ENCODE measurements around the gene PLAAT3. TPM values are rescaled to one million over a fixed set of nuclear protein-coding genes. Genes with fewer than 3 reads are reported as not detected.
"Not testable (repeated sequence)": the region's sequence is repeated elsewhere in the genome, so short reads cannot be mapped to it uniquely, and the experiment has no call there.

The PLAAT3 gene
- total RNA-seq, 1 experiment from 2014 or later, result 0.69 TPM

- ChIA-PET CTCF (no interaction called here), POLR2A (ENCODE audit: low non-redundant PET) (no interaction called here)
- H3K36me3 ChIP-seq (ENCODE audit: insufficient read depth, low read length, poor library complexity, severe bottlenecking), result no peaks in the 10 kb centered on the region
- no peak overlapping the region for H3K27ac ChIP-seq (ENCODE audit: low read depth, low read length, poor library complexity, severe bottlenecking)
- peaks cover 6% of the 10 kb centered on the region for H3K9me3 ChIP-seq (ENCODE audit: low read depth, low read length, poor library complexity, severe bottlenecking)
- H3K27me3 ChIP-seq (replicated peaks; ENCODE audit: insufficient read depth, low read depth, low read length, poor library complexity), result peaks cover 9% of the 10 kb centered on the region
- intact Hi-C loops (cut with micrococcal nuclease; ENCODE audit: unreplicated experiment), result no loop called here
- no peak for DNase-seq (ENCODE audit: low spot score)
- no peak for TF ChIP-seq EZH2 (IDR thresholded peaks at IDR 0.05; ENCODE audit: borderline replicate concordance, low read depth, low read length, poor library complexity, severe bottlenecking)
- TF ChIP-seq CTCF (conservative IDR thresholded peaks at IDR 0.05; ENCODE audit: low read depth, low read length), result no peak
- no TSS peak for BruUV-seq (replicated peaks)
- H3K4me3 ChIP-seq (ENCODE audit: low read depth, low read length, poor library complexity, severe bottlenecking), result no peak overlapping the region
- H3K4me1 ChIP-seq (ENCODE audit: insufficient read depth, low read length, poor library complexity, severe bottlenecking), result no peaks in the 10 kb centered on the region
Observed at GRCh38 chr11:63586451-63587166, 27.6 kb downstream of the PLAAT3 start.

- TF ChIP-seq CTCF (conservative IDR thresholded peaks at IDR 0.05; ENCODE audit: low read depth, low read length), result no peak
- no peak for TF ChIP-seq EZH2 (IDR thresholded peaks at IDR 0.05; ENCODE audit: borderline replicate concordance, low read depth, low read length, poor library complexity, severe bottlenecking)
- Histone ChIP-seq H3K4me3 (ENCODE audit: low read depth, low read length, poor library complexity, severe bottlenecking) (no peak overlapping the region), H3K27ac (ENCODE audit: low read depth, low read length, poor library complexity, severe bottlenecking) (no peak overlapping the region), H3K36me3 (ENCODE audit: insufficient read depth, low read length, poor library complexity, severe bottlenecking) (no peaks in the 10 kb centered on the region), H3K9me3 (ENCODE audit: low read depth, low read length, poor library complexity, severe bottlenecking) (peaks cover 16% of the 10 kb centered on the region), H3K27me3 (replicated peaks; ENCODE audit: insufficient read depth, low read depth, low read length, poor library complexity) (peaks cover 9% of the 10 kb centered on the region), H3K4me1 (ENCODE audit: insufficient read depth, low read length, poor library complexity, severe bottlenecking) (no peaks in the 10 kb centered on the region)
- no peak for DNase-seq (ENCODE audit: low spot score)
- CTCF ChIA-PET, result no interaction called here
- no TSS peak for BruUV-seq (replicated peaks)
- POLR2A ChIA-PET (ENCODE audit: low non-redundant PET), result no interaction called here
- intact Hi-C loops (cut with micrococcal nuclease; ENCODE audit: unreplicated experiment), result no loop called here
Observed at GRCh38 chr11:63583357-63583677, 30.9 kb downstream of the PLAAT3 start.

GRCh38 chr11:63581224-63581623 is 33.0 kb downstream of the PLAAT3 start:
- CTCF ChIA-PET, result not testable (repeated sequence)

GRCh38 chr11:63578882-63579281 is 35.4 kb downstream of the PLAAT3 start:
- peaks cover 16% of the 10 kb centered on the region for H3K9me3 ChIP-seq (ENCODE audit: low read depth, low read length, poor library complexity, severe bottlenecking)
- H3K36me3 ChIP-seq (ENCODE audit: insufficient read depth, low read length, poor library complexity, severe bottlenecking); DNase-seq (ENCODE audit: low spot score); CTCF ChIA-PET; H3K4me1 ChIP-seq (ENCODE audit: insufficient read depth, low read length, poor library complexity, severe bottlenecking); H3K27ac ChIP-seq (ENCODE audit: low read depth, low read length, poor library complexity, severe bottlenecking); POLR2A ChIA-PET (ENCODE audit: low non-redundant PET); H3K4me3 ChIP-seq (ENCODE audit: low read depth, low read length, poor library complexity, severe bottlenecking); intact Hi-C loops (cut with micrococcal nuclease; ENCODE audit: unreplicated experiment); H3K27me3 ChIP-seq (replicated peaks; ENCODE audit: insufficient read depth, low read depth, low read length, poor library complexity); BruUV-seq (replicated peaks): not testable (repeated sequence)

More at GRCh38 chr11:63581224-63581623, 33.0 kb downstream of the PLAAT3 start:
- BruUV-seq (replicated peaks); DNase-seq (ENCODE audit: low spot score); intact Hi-C loops (cut with micrococcal nuclease; ENCODE audit: unreplicated experiment); H3K27ac ChIP-seq (ENCODE audit: low read depth, low read length, poor library complexity, severe bottlenecking); POLR2A ChIA-PET (ENCODE audit: low non-redundant PET); H3K4me1 ChIP-seq (ENCODE audit: insufficient read depth, low read length, poor library complexity, severe bottlenecking); H3K4me3 ChIP-seq (ENCODE audit: low read depth, low read length, poor library complexity, severe bottlenecking); H3K36me3 ChIP-seq (ENCODE audit: insufficient read depth, low read length, poor library complexity, severe bottlenecking); H3K27me3 ChIP-seq (replicated peaks; ENCODE audit: insufficient read depth, low read depth, low read length, poor library complexity): not testable (repeated sequence)
- H3K9me3 ChIP-seq (ENCODE audit: low read depth, low read length, poor library complexity, severe bottlenecking), result peaks cover 16% of the 10 kb centered on the region

Data from A673 (cell line).